NCI-H2029 (cell line): ENCODE measurements around the gene PTPN3.
A peak's percentile ranks its signal among the peaks of the same experiment; 100 is the strongest.

Experiments
- DNase-seq: peaks from one replicate; lab custom pipeline; 2025; lab: John Stamatoyannopoulos, UW

The PTPN3 gene

GRCh38 chr9:109451311-109452025 lies 46.6 kb downstream of the PTPN3 start:
- no peak for DNase-seq

GRCh38 chr9:109450346-109450745 lies 47.8 kb downstream of the PTPN3 start:
- no peak for DNase-seq

GRCh38 chr9:109449036-109449798 lies 48.9 kb downstream of the PTPN3 start:
- DNase-seq, result no peak

DNA sequence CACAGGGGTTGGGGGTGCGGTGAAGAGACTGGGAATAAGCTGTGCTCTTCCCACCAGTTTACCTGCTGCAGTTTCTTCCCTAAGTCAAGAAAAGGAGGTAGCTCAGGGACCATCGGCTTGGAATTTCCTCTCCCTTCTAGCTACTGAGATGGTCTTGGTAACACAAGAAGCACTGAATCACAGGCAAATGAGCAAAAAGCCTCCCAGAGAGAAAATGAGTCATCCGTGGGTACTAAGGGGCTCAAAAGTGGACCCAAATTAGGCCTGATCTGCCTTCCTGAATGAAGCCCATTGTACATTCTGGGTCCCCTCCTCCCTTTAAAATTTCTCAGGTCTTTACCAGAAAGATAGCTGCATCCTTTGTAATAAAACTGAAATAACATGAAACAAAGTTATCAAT lies 49.9 kb downstream of the PTPN3 start:
- DNase-seq, result no peak

DNA sequence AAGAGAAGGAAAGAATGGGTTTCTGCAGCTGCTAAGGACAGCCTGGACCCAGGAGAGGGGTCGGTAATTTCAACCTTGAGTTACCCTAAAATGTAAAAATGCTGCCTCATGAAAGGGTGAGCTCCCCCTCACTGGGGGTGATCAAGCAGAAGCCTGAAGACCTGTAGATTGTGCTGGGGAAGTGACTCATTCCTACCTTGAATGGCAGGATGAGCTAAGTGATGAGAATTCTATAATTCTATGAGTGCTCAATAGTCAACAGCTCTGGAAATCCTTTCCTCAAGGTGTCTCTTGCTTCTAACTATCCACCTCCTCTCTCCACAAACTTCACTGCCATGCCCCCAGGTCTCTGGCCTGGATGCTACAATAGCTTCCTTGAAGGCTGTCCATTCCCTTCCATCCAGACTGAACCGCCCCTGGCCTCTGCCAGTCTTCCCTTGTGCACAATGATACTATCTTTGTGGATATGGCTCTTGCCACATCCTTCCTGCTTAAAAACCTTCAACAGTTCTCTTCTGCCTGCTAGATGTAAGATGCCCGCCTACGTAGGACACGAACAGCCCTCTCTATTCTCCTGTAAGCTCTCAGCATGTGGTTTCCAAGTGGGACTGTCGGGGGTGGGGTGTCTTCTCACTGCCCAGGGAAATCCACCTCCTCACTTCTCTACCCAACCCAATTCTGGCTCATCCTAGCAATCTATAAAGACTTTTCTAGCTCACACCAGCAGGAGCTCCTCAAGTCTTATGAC lies 50.6 kb downstream of the PTPN3 start:
- DNase-seq, result no peak

DNA sequence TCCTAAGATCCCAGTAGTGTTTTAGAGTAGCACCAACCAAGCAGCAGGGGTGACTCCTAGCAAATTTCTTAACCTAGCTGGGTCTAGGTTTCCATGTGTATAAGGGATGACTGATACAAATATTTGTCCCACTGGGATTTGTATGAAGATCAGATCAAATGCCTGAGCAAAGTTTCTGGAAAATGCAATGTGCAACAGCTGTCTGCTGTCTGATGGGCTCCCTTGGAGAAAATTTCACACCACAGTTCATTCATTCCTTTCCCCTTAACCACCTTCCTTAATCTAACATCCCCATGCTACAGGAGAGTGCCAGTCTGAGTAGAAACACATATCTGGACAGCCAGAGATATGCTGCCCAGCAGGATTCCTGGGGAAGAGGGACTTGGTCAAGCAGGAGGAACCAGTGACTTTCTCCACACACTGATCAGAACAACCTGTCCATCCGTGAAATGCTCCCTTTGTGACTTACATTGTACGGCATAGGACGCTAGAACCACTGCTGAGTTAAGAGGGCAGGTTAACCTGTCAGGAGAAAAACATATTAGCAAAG lies 53.3 kb downstream of the PTPN3 start:
- no peak for DNase-seq

GRCh38 chr9:109442716-109443115 lies 55.4 kb downstream of the PTPN3 start:
- no peak for DNase-seq

- DNase-seq, result no peak
These were observed 56.8 kb downstream of the PTPN3 start for GRCh38 chr9:109441296-109441695.

DNA sequence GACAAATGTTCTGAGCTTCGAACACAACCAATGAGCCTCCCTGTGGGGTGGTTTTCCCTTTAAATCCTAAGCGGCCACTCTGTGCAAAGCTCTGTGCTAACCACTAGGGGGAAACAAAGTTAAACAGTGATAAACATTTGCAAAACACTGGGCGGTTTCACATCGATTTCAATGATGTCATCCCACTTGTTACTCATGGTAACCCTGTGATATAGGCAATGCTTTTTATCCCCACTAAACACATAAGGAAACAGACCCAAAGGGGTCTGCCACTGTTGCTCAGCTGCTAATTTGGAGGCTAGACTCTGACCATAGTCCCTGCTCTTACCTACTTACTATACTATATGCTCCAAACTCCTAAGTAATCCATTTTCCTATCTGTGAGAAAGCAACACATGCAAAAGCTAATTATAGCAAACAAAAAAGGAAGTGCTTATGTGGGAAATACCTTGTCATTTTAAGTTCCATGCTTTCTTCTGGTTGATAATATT lies 57.3 kb downstream of the PTPN3 start:
- peak; percentile 75 for DNase-seq

- no peak for DNase-seq
These were observed 58.0 kb downstream of the PTPN3 start for GRCh38 chr9:109440117-109440515.

- no peak for DNase-seq
These were observed 58.6 kb downstream of the PTPN3 start for GRCh38 chr9:109439378-109440116.

DNA sequence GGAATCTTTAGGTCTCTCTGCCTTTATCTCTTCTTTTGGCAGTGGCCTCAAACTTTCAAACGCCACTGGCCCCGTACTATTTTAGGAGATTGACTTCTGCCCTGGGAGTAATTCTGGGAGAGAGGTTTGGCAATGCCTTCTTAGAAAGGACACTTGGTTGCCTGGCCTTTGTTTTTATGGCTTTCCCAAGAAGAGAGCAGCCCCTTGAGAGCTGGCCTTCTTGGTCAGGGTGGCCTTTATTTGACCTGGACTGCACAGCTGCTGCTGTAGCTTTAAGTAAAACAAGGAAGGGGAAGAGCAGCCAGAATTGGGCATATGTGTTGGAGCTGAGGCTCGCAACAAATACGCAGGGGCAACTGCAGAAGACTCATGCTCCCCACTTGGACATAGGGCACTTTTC lies 60.8 kb downstream of the PTPN3 start:
- no peak for DNase-seq

- no peak for DNase-seq
These were observed 62.0 kb downstream of the PTPN3 start for GRCh38 chr9:109436071-109436470.

GRCh38 chr9:109433476-109433875 lies 64.6 kb downstream of the PTPN3 start:
- DNase-seq, result no peak

- DNase-seq, result no peak
These were observed 67.9 kb downstream of the PTPN3 start for GRCh38 chr9:109430231-109430630.

DNA sequence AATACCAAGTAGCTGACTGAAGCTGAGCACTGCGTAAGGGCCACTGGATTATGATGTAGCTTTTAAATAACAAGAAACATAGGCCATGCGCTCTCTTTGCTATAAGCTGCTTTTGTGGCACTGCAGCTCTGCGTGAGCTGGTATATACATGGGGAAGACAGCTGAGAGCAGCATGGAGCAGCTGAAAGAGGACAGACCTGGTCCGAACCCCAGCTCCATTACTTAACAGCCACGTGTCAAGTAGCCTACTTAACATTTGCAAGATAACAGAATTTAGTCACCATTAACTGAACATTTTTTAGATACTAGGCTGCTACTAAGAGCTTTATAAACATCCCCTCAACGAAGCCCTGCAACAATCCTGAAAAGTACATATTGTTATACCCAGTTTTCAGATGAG lies 69.3 kb downstream of the PTPN3 start:
- no peak for DNase-seq

DNA sequence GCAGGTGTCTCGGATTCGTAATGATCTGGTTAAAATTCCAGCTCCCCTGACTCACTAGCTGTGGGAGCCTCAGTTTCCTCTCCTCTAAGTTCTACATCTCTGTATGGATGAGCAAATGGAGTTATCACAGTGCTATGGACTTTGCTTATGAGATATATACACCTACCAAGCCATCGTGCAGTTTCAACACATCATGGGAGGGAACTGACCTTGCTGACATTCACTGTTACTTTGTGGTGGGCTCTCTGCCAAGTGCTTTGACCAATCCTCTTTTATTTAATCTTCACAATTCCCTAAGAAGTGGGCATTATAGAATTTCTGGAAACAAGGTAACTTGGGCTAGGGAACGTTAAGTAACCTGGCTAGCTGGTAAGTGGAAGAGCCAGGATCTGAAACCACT lies 70.2 kb downstream of the PTPN3 start:
- DNase-seq, result no peak

GRCh38 chr9:109426626-109427402 lies 71.3 kb downstream of the PTPN3 start:
- DNase-seq, result no peak

DNA sequence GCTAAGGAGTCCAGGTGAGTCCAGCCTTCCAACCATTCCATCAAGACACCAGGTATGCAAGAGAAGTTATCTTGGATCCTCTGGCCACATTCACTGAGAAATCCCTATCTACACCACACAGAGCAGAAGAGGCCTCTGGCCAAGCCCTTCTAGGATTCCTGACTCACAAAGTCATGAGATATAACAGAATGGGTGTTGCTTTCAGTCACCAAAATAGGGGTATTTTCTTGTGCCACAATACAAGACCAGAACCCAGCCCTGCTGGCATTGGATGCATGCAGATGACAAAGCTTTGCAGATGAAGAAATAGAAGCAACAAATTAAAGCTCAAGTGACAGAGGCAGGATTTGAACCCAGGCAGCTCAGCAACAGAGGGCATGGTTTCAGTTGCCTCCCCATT lies 73.5 kb downstream of the PTPN3 start:
- DNase-seq, result no peak

- no peak for DNase-seq
These were observed 74.2 kb downstream of the PTPN3 start for GRCh38 chr9:109423877-109424276.

- no peak for DNase-seq
These were observed 75.5 kb downstream of the PTPN3 start for GRCh38 chr9:109422641-109423040.
